Activated naive CD8-positive, alpha-beta T cell treated with anti-CD3 and anti-CD28 coated beads, Interleukin-2, amount 10 ng/mL, durations not matched to agents 7 days and 5 days (primary cell): ENCODE results near the gene SMAD6. TPM values are rescaled to one million over a fixed set of nuclear protein-coding genes. Genes with fewer than 3 reads are reported as not detected.
"Not testable (repeated sequence)": the region's sequence is repeated elsewhere in the genome, so short reads cannot be mapped to it uniquely, and the experiment has no call there.

ENCODE experiments used
- ATAC-seq: fragments of 150-1000 bp; cut with Tn5 transposase; one replicate; pipeline ENCODE4 v1.10.0; 2021; ENCODE audit warnings: low read depth, moderate library complexity
- POLR2A ChIA-PET: fragments of 350-600 bp; sonication (Branson Sonifier 250); formaldehyde crosslinking; loops from one replicate; lab custom pipeline; 2021; ENCODE audit warnings: antibody characterized with exemption; lab: Charles Lee
- DNase-seq: peaks from one replicate; pipeline ENCODE4 v3.0.0; 2021
- H3K27ac Mint-ChIP-seq: one replicate; pipeline ENCODE4 v1.8.0; 2022; ENCODE audit warnings: mild to moderate bottlenecking, mixed read lengths
- H3K27me3 Mint-ChIP-seq: one replicate; pipeline ENCODE4 v1.8.0; 2022; ENCODE audit warnings: mild to moderate bottlenecking, moderate library complexity, mixed read lengths
- H3K36me3 Mint-ChIP-seq: one replicate; pipeline ENCODE4 v1.8.0; 2021; ENCODE audit warnings: mild to moderate bottlenecking, mixed read lengths
- H3K4me1 Mint-ChIP-seq: one replicate; pipeline ENCODE4 v1.8.0; 2021; ENCODE audit warnings: mixed read lengths
- H3K4me3 Mint-ChIP-seq: one replicate; pipeline ENCODE4 v1.8.0; 2022; ENCODE audit warnings: mild to moderate bottlenecking, moderate library complexity, mixed read lengths
- H3K9me3 Mint-ChIP-seq: one replicate; pipeline ENCODE4 v1.8.0; 2021; ENCODE audit warnings: mixed read lengths
- total RNA-seq, 2 experiments: library from RNA; stranded (reverse); gene quantifications; one replicate each; pipeline ENCODE4 v1.2.3, GENCODE V29; 2021

SMAD6 gene
- total RNA-seq, 2 experiments from 2014 or later: 0.91 to 0.94 TPM

- no peak overlapping the region for H3K4me3 Mint-ChIP-seq
Measured at GRCh38 chr15:66826507-66826906, 124.5 kb downstream of the SMAD6 start.

GRCh38 chr15:66827039-66827697 is 125.1 kb downstream of the SMAD6 start:
- no peak for ATAC-seq
- H3K36me3 Mint-ChIP-seq: no peaks in the 10 kb centered on the region
- H3K27me3 Mint-ChIP-seq: peaks cover 7% of the 10 kb centered on the region
- POLR2A ChIA-PET: no interaction called here
- DNase-seq: no peak
- H3K27ac Mint-ChIP-seq: no peak overlapping the region
- H3K9me3 Mint-ChIP-seq: no peaks in the 10 kb centered on the region
- H3K4me3 Mint-ChIP-seq: no peak overlapping the region
- no peaks in the 10 kb centered on the region for H3K4me1 Mint-ChIP-seq

More at GRCh38 chr15:66826507-66826906, 124.5 kb downstream of the SMAD6 start:
- H3K9me3 Mint-ChIP-seq: no peaks in the 10 kb centered on the region
- ATAC-seq: no peak
- POLR2A ChIA-PET: no interaction called here
- no peak for DNase-seq
- H3K4me1 Mint-ChIP-seq: no peaks in the 10 kb centered on the region
- no peak overlapping the region for H3K27ac Mint-ChIP-seq
- no peaks in the 10 kb centered on the region for H3K36me3 Mint-ChIP-seq
- peaks cover 7% of the 10 kb centered on the region for H3K27me3 Mint-ChIP-seq

GRCh38 chr15:66827698-66828055 is 125.6 kb downstream of the SMAD6 start:
- H3K4me1 Mint-ChIP-seq: no peaks in the 10 kb centered on the region
- no peaks in the 10 kb centered on the region for H3K9me3 Mint-ChIP-seq
- no peak overlapping the region for H3K4me3 Mint-ChIP-seq
- H3K27me3 Mint-ChIP-seq: peaks cover 7% of the 10 kb centered on the region
- DNase-seq (no peak), ATAC-seq (no peak)
- POLR2A ChIA-PET: no interaction called here
- H3K36me3 Mint-ChIP-seq: no peaks in the 10 kb centered on the region
- no peak overlapping the region for H3K27ac Mint-ChIP-seq

GRCh38 chr15:66828817-66829541 is 126.9 kb downstream of the SMAD6 start:
- H3K27me3 Mint-ChIP-seq, POLR2A ChIA-PET, H3K4me3 Mint-ChIP-seq: not testable (repeated sequence)

GRCh38 chr15:66829551-66830121 is 127.6 kb downstream of the SMAD6 start:
- no peak for ATAC-seq
- Mint-ChIP-seq H3K4me1 (no peaks in the 10 kb centered on the region), H3K9me3 (no peaks in the 10 kb centered on the region), H3K27me3 (peaks cover 7% of the 10 kb centered on the region), H3K27ac (no peak overlapping the region), H3K4me3 (no peak overlapping the region), H3K36me3 (no peaks in the 10 kb centered on the region)
- DNase-seq: no peak
- POLR2A ChIA-PET: no interaction called here

More at GRCh38 chr15:66828817-66829541, 126.9 kb downstream of the SMAD6 start:
- DNase-seq, ATAC-seq, H3K4me1 Mint-ChIP-seq, H3K9me3 Mint-ChIP-seq, H3K27ac Mint-ChIP-seq, H3K36me3 Mint-ChIP-seq: not testable (repeated sequence)

- DNase-seq (no peak), ATAC-seq (no peak)
- Mint-ChIP-seq H3K4me1 (no peaks in the 10 kb centered on the region), H3K4me3 (no peak overlapping the region), H3K36me3 (no peaks in the 10 kb centered on the region), H3K27ac (no peak overlapping the region), H3K27me3 (peaks cover 7% of the 10 kb centered on the region), H3K9me3 (no peaks in the 10 kb centered on the region)
- POLR2A ChIA-PET: no interaction called here
Measured at GRCh38 chr15:66830358-66830757, 128.3 kb downstream of the SMAD6 start.

- Mint-ChIP-seq H3K9me3 (no peaks in the 10 kb centered on the region), H3K27me3 (peaks cover 7% of the 10 kb centered on the region), H3K4me1 (no peaks in the 10 kb centered on the region), H3K27ac (no peak overlapping the region), H3K36me3 (no peaks in the 10 kb centered on the region), H3K4me3 (no peak overlapping the region)
- POLR2A ChIA-PET: no interaction called here
- DNase-seq (no peak), ATAC-seq (no peak)
Measured at GRCh38 chr15:66830823-66831222, 128.8 kb downstream of the SMAD6 start.

- H3K27me3 Mint-ChIP-seq: peaks cover 7% of the 10 kb centered on the region
- no peak overlapping the region for H3K4me3 Mint-ChIP-seq
- DNase-seq: no peak
- POLR2A ChIA-PET: no interaction called here
- ATAC-seq: no peak
- no peaks in the 10 kb centered on the region for H3K9me3 Mint-ChIP-seq
- H3K4me1 Mint-ChIP-seq: no peaks in the 10 kb centered on the region
- no peaks in the 10 kb centered on the region for H3K36me3 Mint-ChIP-seq
- H3K27ac Mint-ChIP-seq: no peak overlapping the region
Measured at GRCh38 chr15:66831289-66831688, 129.3 kb downstream of the SMAD6 start.

GRCh38 chr15:66831801-66832390 is 129.9 kb downstream of the SMAD6 start:
- POLR2A ChIA-PET: no interaction called here
- Mint-ChIP-seq H3K36me3 (no peaks in the 10 kb centered on the region), H3K9me3 (no peaks in the 10 kb centered on the region), H3K4me3 (no peak overlapping the region), H3K27ac (no peak overlapping the region), H3K4me1 (no peaks in the 10 kb centered on the region), H3K27me3 (peaks cover 7% of the 10 kb centered on the region)
- ATAC-seq (no peak), DNase-seq (no peak)

Other genes starting within 250 kb of the SMAD6 start
- 10 to 100 TPM; 32.4 to 33.7 TPM for gene SNAPC5, start 204.5 kb upstream of the SMAD6 start, total RNA-seq
- 1,000 to 10,000 TPM; 2,522 to 2,542 TPM for gene RPL4, start 197.4 kb upstream of the SMAD6 start, total RNA-seq
- gene ZWILCH, start 196.9 kb upstream of the SMAD6 start, total RNA-seq: 10 to 100 TPM; 28.1 to 28.7 TPM
- gene LCTL, start 136.2 kb upstream of the SMAD6 start, total RNA-seq: not detected